CD4-positive, alpha-beta T cell treated with Interleukin-6 for 4 hours (primary cell): ENCODE measurements around the gene BABAM2.

ENCODE experiments used
- DNase-seq: peaks from one replicate; pipeline ENCODE4 v3.0.0-alpha.2; 2020; ENCODE audit warnings: mixed read lengths

The BABAM2 gene

GRCh38 chr2:28035816-28036215 lies 145.3 kb downstream of the BABAM2 start:
- DNase-seq: no peak

- DNase-seq: no peak
These were observed 145.8 kb downstream of the BABAM2 start for GRCh38 chr2:28036307-28036706.

GRCh38 chr2:28038722-28039121 lies 148.2 kb downstream of the BABAM2 start:
- DNase-seq: no peak

GRCh38 chr2:28045676-28046351 lies 155.3 kb downstream of the BABAM2 start:
- no peak for DNase-seq

GRCh38 chr2:28046921-28047320 lies 156.4 kb downstream of the BABAM2 start:
- DNase-seq: no peak

- DNase-seq: no peak
These were observed 157.2 kb downstream of the BABAM2 start for GRCh38 chr2:28047681-28048080.

- DNase-seq: no peak
These were observed 157.8 kb downstream of the BABAM2 start for GRCh38 chr2:28048341-28048740.

GRCh38 chr2:28049416-28049815 lies 158.9 kb downstream of the BABAM2 start:
- no peak for DNase-seq

GRCh38 chr2:28049899-28050298 lies 159.4 kb downstream of the BABAM2 start:
- DNase-seq: no peak

- no peak for DNase-seq
These were observed 162.2 kb downstream of the BABAM2 start for GRCh38 chr2:28052691-28053090.

GRCh38 chr2:28053597-28053996 lies 163.1 kb downstream of the BABAM2 start:
- DNase-seq: no peak

- DNase-seq: no peak
These were observed 164.4 kb downstream of the BABAM2 start for GRCh38 chr2:28054916-28055315.

GRCh38 chr2:28055325-28055970 lies 164.9 kb downstream of the BABAM2 start:
- DNase-seq: no peak

- DNase-seq: no peak
These were observed 168.3 kb downstream of the BABAM2 start for GRCh38 chr2:28058791-28059190.

- DNase-seq: no peak
These were observed 172.3 kb downstream of the BABAM2 start for GRCh38 chr2:28062867-28063266.

GRCh38 chr2:28063492-28063962 lies 173.0 kb downstream of the BABAM2 start:
- no peak for DNase-seq

- DNase-seq: no peak
These were observed 177.1 kb downstream of the BABAM2 start for GRCh38 chr2:28067602-28068001.

- no peak for DNase-seq
These were observed 177.6 kb downstream of the BABAM2 start for GRCh38 chr2:28068088-28068487.

- DNase-seq: no peak
These were observed 178.0 kb downstream of the BABAM2 start for GRCh38 chr2:28068527-28068926.

- DNase-seq: no peak
These were observed 180.7 kb downstream of the BABAM2 start for GRCh38 chr2:28071221-28071620.

GRCh38 chr2:28074137-28074536 lies 183.6 kb downstream of the BABAM2 start:
- no peak for DNase-seq

GRCh38 chr2:28080911-28081310 lies 190.4 kb downstream of the BABAM2 start:
- DNase-seq: no peak

GRCh38 chr2:28082131-28082530 lies 191.6 kb downstream of the BABAM2 start:
- DNase-seq: no peak

- no peak for DNase-seq
These were observed 192.9 kb downstream of the BABAM2 start for GRCh38 chr2:28083476-28083875.

- DNase-seq: no peak
These were observed 194.0 kb downstream of the BABAM2 start for GRCh38 chr2:28084564-28084963.
